ENCODE data around the gene CCNO. TPM values are rescaled to one million over a fixed set of nuclear protein-coding genes. Genes with fewer than 3 reads are reported as not detected.

The CCNO gene
- total RNA-seq, 1 donor: under 0.01 TPM

- peak in 1 of 3 donors; percentile 17 for DNase-seq (ENCODE audit: low read depth in 2 of 3, low spot score in 2 of 3)
Measured at GRCh38 chr5:55223812-55224240, 9.6 kb downstream of the CCNO start.

DNA sequence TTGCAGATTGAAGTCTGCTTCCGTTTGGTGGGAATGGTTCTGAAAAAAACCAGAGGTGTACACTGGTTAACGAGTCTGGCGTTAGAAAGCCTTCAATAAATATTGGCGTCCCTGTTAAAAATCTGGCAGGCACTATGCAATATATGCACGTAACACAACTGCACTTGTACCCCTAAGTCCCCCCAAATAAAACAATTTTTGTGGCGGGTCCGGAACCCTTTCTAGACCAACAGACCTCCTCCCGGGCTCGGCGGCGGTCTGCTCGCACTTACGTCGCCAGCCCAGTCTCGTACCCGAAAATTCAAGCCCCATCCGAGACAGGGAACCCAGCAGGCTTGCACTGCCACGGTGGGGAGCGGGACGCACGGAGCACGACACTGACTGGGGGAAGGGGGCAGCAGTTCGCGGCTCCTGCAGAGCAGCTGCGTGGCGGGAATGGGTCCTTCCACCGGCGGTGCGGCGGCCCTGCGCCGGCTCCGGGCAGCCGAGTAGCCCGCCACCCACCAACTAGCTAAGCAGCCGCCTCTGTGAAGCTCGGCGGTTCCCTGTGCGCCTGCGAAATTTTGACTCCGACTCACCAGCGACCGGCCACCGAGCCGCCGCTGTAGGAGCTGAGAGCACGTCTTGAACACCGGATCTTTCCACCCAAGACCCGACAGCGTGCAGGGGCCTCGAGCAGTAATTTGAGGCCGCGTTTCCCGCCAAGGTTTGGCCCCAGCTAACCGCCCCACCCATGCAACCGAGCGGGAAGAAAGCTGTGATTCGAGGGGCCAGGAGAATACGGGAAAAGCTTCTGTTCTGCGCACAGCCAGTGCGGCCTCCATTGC lies 10.2 kb downstream of the CCNO start:
- peak in 1 of 3 donors; percentile 25 for DNase-seq (ENCODE audit: low read depth in 2 of 3, low spot score in 2 of 3)

GRCh38 chr5:55222092-55222984 lies 11.1 kb downstream of the CCNO start:
- peak in 1 of 3 donors; percentile 31 for DNase-seq (ENCODE audit: low read depth in 2 of 3, low spot score in 2 of 3)

GRCh38 chr5:55220433-55221185 lies 12.8 kb downstream of the CCNO start:
- no peak for DNase-seq (ENCODE audit: low read depth in 2 of 3, low spot score in 2 of 3)

- no peak for DNase-seq (ENCODE audit: low read depth in 2 of 3, low spot score in 2 of 3)
Measured at GRCh38 chr5:55219770-55220169, 13.6 kb downstream of the CCNO start.

GRCh38 chr5:55218967-55219366 lies 14.4 kb downstream of the CCNO start:
- DNase-seq (ENCODE audit: low read depth in 2 of 3, low spot score in 2 of 3): no peak

DNA sequence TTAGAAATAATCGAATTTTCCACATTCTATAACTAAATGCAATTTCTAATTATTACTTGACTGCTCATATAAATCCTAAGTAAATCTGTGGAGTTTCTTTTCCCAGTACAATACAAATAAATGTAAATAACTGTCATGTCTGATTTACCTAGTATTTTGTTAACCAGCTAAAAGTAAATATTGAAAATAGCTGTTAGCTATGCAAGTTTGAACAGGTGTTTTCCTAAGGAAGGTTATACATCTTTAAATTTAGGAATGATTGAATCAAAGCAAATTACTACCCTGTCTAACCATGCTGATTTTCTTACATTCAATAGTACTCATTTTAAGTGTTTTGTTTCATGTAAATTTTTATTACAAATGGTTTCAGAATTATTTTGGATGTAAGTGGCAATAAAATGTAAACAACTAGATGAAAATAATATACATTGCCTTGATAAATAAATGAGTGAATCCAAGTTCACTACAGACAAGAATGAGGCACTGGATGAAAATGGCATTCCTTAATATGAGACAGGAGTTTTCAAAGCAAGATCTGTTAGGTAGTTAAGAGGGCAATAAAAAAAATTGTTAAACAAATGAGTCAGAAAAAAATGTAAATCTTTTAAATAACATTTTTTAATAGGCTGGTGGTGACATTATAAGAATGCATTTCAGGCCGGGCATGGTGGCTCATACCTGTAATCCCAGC lies 22.1 kb downstream of the CCNO start:
- DNase-seq (ENCODE audit: low read depth in 2 of 3, low spot score in 2 of 3): no peak

DNA sequence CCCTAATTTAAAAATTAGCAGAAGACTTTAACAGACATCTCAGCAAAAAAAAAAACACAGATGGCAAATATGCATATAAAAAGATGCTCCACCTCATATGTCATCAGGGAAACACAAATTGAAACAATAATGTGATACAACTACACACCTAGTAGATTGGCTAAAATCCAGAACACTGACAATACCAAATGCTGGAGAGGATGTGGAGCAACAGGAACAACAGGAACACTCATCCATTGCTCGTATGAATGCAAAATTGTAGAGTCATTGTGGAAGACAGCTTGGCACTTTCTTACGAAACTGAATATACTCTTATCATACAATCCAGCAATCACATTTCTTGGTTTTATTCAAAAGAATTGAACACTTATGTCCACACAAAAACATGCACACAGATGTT lies 28.4 kb downstream of the CCNO start:
- DNase-seq (ENCODE audit: low read depth in 2 of 3, low spot score in 2 of 3): no peak

GRCh38 chr5:55191165-55191564 lies 42.2 kb downstream of the CCNO start:
- no peak for DNase-seq (ENCODE audit: low read depth in 2 of 3, low spot score in 2 of 3)

- DNase-seq (ENCODE audit: low read depth in 2 of 3, low spot score in 2 of 3): no peak
Measured at GRCh38 chr5:55188656-55189540, 44.5 kb downstream of the CCNO start.

GRCh38 chr5:55187370-55187769 lies 46.0 kb downstream of the CCNO start:
- peak in 2 of 3 donors; percentile 16 to 38 for DNase-seq (ENCODE audit: low read depth in 2 of 3, low spot score in 2 of 3)

Other genes starting within 250 kb of the CCNO start
- under 0.01 TPM for gene ESM1, start 248.0 kb downstream of the CCNO start, total RNA-seq
- gene GZMK, start 209.4 kb downstream of the CCNO start, total RNA-seq: under 0.01 TPM
- not detected for gene GZMA, start 131.0 kb downstream of the CCNO start, total RNA-seq
- gene GPX8, start 73.4 kb downstream of the CCNO start, total RNA-seq: under 0.01 TPM
- not detected for gene CDC20B, start 60.4 kb downstream of the CCNO start, total RNA-seq
- not detected for gene MCIDAS, start 6.3 kb downstream of the CCNO start, total RNA-seq
- 5.9 TPM for gene DHX29, start 74.1 kb upstream of the CCNO start, total RNA-seq
- gene MTREX, start 74.4 kb upstream of the CCNO start, total RNA-seq: 15.3 TPM

Data from hematopoietic multipotent progenitor cell (in vitro differentiated cells).